Measurements from ENCODE around the gene VIPR1. TPM values are rescaled to one million over a fixed set of nuclear protein-coding genes. Genes with fewer than 3 reads are reported as not detected.
"Not testable (repeated sequence)": the region's sequence is repeated elsewhere in the genome, so short reads cannot be mapped to it uniquely, and the experiment has no call there.

VIPR1 gene
- total RNA-seq, 4 donors from 2014 or later, result 121 to 565 (median 254) TPM

GRCh38 chr3:42549131-42549530, 46.7 kb downstream of the VIPR1 start:
- Histone ChIP-seq H3K36me3 (peaks cover 0 to 21% (median 3%) of the 10 kb centered on the region in 4 donors), H3K27me3 (no peaks in the 10 kb centered on the region), H3K9me3 (no peaks in the 10 kb centered on the region), H3K4me1 (peaks cover 12 to 26% (median 15%) of the 10 kb centered on the region in 4 donors), H3K27ac (no peak overlapping the region), H3K4me3 (no peak overlapping the region)
- no peak for DNase-seq
- in situ Hi-C loops (cut with MboI; ENCODE audit: low pct_ligation_motif_present in 1 of 4, low pct_unique_long_range_greater_than_20kb in 1 of 4, low sequenced_read_pairs in 3 of 4) (loop anchor here in 2 of 4 donors (25.0 kb wide), 1 partner anchor 312 kb away; no protein-coding TSS in a partner anchor), intact Hi-C loops (cut with DNase I; ENCODE audit: low total_unique reads) (no loop called here)
- WGBS, 2 donors (ENCODE audit: low coverage in 1 of 2), result 88% methylated on average over 2 of the region's 2 CpGs; no CpG with 5 or more reads in 1 of the 2 donors
- TF ChIP-seq POLR2AphosphoS5 (IDR thresholded peaks at IDR 0.05) (no peak), POLR2A (IDR thresholded peaks at IDR 0.05) (no peak), EP300 (IDR thresholded peaks at IDR 0.05; ENCODE audit: low read depth) (no peak), CTCF (IDR thresholded peaks at IDR 0.05) (no peak)

- TF ChIP-seq POLR2AphosphoS5 (IDR thresholded peaks at IDR 0.05) (no peak), CTCF (IDR thresholded peaks at IDR 0.05) (no peak), POLR2A (IDR thresholded peaks at IDR 0.05) (no peak), EP300 (IDR thresholded peaks at IDR 0.05; ENCODE audit: low read depth) (no peak)
- intact Hi-C loops (cut with DNase I; ENCODE audit: low total_unique reads), result loop anchor here (2.0 kb wide), 1 partner anchor 55 kb away; no protein-coding TSS in a partner anchor
- Histone ChIP-seq H3K4me1 (peaks cover 1 to 15% (median 5%) of the 10 kb centered on the region in 4 donors), H3K27ac (no peak overlapping the region), H3K9me3 (no peaks in the 10 kb centered on the region), H3K27me3 (no peaks in the 10 kb centered on the region), H3K36me3 (peaks cover 0 to 30% (median 4%) of the 10 kb centered on the region in 4 donors), H3K4me3 (no peak overlapping the region)
- DNase-seq, result no peak
- in situ Hi-C loops (cut with MboI; ENCODE audit: low pct_ligation_motif_present in 1 of 4, low pct_unique_long_range_greater_than_20kb in 1 of 4, low sequenced_read_pairs in 3 of 4), result no loop called here
- WGBS, 2 donors (ENCODE audit: low coverage in 1 of 2), result 73% methylated on average over 1 of the region's 1 CpG; no CpG with 5 or more reads in 1 of the 2 donors
Measured at GRCh38 chr3:42550250-42550649, 47.8 kb downstream of the VIPR1 start.

GRCh38 chr3:42552830-42553229, 50.4 kb downstream of the VIPR1 start:
- Histone ChIP-seq H3K4me3 (no peak overlapping the region), H3K27me3 (no peaks in the 10 kb centered on the region), H3K9me3 (no peaks in the 10 kb centered on the region), H3K27ac (no peak overlapping the region), H3K36me3 (peaks cover 0 to 40% (median 8%) of the 10 kb centered on the region in 4 donors), H3K4me1 (no peaks in the 10 kb centered on the region)
- in situ Hi-C loops (cut with MboI; ENCODE audit: low pct_ligation_motif_present in 1 of 4, low pct_unique_long_range_greater_than_20kb in 1 of 4, low sequenced_read_pairs in 3 of 4), result no loop called here
- intact Hi-C loops (cut with DNase I; ENCODE audit: low total_unique reads), result no loop called here
- no peak for DNase-seq
- no peak for TF ChIP-seq CTCF (IDR thresholded peaks at IDR 0.05)
- no peak for TF ChIP-seq POLR2AphosphoS5 (IDR thresholded peaks at IDR 0.05)
- WGBS, 2 donors (ENCODE audit: low coverage in 1 of 2), result 20 to 33% methylated on average over 1 of the region's 1 CpG

- no peaks in the 10 kb centered on the region for H3K4me1 ChIP-seq
Measured at GRCh38 chr3:42556089-42556632, 53.7 kb downstream of the VIPR1 start.

GRCh38 chr3:42556817-42557216, 54.4 kb downstream of the VIPR1 start:
- DNase-seq; H3K4me1 ChIP-seq; H3K9me3 ChIP-seq; H3K27me3 ChIP-seq; H3K4me3 ChIP-seq; in situ Hi-C loops (cut with MboI; ENCODE audit: low pct_ligation_motif_present in 1 of 4, low pct_unique_long_range_greater_than_20kb in 1 of 4, low sequenced_read_pairs in 3 of 4); H3K27ac ChIP-seq: not testable (repeated sequence)
- WGBS, 2 donors (ENCODE audit: low coverage in 1 of 2), result 86 to 93% methylated on average over 1 to 6 of the region's 6 CpGs
- H3K36me3 ChIP-seq, result peaks cover 0 to 66% (median 18%) of the 10 kb centered on the region in 4 donors
- intact Hi-C loops (cut with DNase I; ENCODE audit: low total_unique reads), result loop anchor here (1.0 kb wide), 1 partner anchor 13 kb away; no protein-coding TSS in a partner anchor

More at GRCh38 chr3:42556089-42556632, 53.7 kb downstream of the VIPR1 start:
- Histone ChIP-seq H3K4me3 (no peak overlapping the region), H3K9me3 (no peaks in the 10 kb centered on the region), H3K27ac (no peak overlapping the region), H3K27me3 (no peaks in the 10 kb centered on the region), H3K36me3 (peaks cover 0 to 64% (median 18%) of the 10 kb centered on the region in 4 donors)
- in situ Hi-C loops (cut with MboI; ENCODE audit: low pct_ligation_motif_present in 1 of 4, low pct_unique_long_range_greater_than_20kb in 1 of 4, low sequenced_read_pairs in 3 of 4) (no loop called here), intact Hi-C loops (cut with DNase I; ENCODE audit: low total_unique reads) (loop anchor here (1.0 kb wide), 1 partner anchor 14 kb away; no protein-coding TSS in a partner anchor)
- 0 to 67% methylated on average over 1 to 3 of the region's 3 CpGs for WGBS, 2 donors (ENCODE audit: low coverage in 1 of 2)
- no peak for TF ChIP-seq POLR2A (IDR thresholded peaks at IDR 0.05)
- TF ChIP-seq POLR2AphosphoS5 (IDR thresholded peaks at IDR 0.05), result no peak
- TF ChIP-seq EP300 (IDR thresholded peaks at IDR 0.05; ENCODE audit: low read depth), result no peak
- no peak for TF ChIP-seq CTCF (IDR thresholded peaks at IDR 0.05)
- no peak for DNase-seq
